ENCODE measurements around the gene IRS1. TPM values are rescaled to one million over a fixed set of nuclear protein-coding genes. Genes with fewer than 3 reads are reported as not detected.

IRS1 gene
- polyA plus RNA-seq, 1 of the 3 experiments (the other 2 are of a cell fraction): 16.5 TPM

DNA sequence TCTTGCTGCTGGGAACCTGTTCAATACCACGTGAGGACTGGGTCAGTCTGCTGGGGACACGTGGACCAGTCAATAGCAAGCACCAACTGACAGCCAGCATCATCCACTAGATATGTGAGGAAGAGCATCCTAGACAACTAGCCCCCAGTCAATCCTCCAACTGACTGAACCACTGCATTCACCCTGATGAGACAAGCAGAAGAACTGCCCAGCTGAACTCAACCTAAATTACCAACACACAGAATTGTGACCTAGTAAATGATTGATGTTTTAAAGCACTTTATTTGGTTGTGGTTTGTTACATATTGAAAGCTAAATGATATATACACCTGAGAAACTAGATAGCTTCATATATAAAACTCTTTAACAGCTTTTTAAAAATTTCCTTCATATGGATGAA lies 15.7 kb downstream of the IRS1 start:
- H2AFZ ChIP-seq (ENCODE audit: low read depth): no peak overlapping the region
- no peaks in the 10 kb centered on the region; the same call in 1 of the 2 replicates for H4K20me1 ChIP-seq (ENCODE audit: insufficient read depth)
- no peak for DNase-seq
- H3K27ac ChIP-seq (ENCODE audit: low read depth in 2 of 2, low read length in 1 of 2): no peak overlapping the region
- peaks cover 72% of the 10 kb centered on the region for H3K79me2 ChIP-seq (ENCODE audit: insufficient read depth)
- no peak overlapping the region for H3K9ac ChIP-seq
- peaks cover 3 to 34% of the 10 kb centered on the region in 2 experiments for H3K36me3 ChIP-seq (replicated peaks in 1 of 2; ENCODE audit: control insufficient read depth in 1 of 2, insufficient read depth in 2 of 2, low read length in 1 of 2)
- 81% methylated on average over 2 of the region's 2 CpGs for WGBS (ENCODE audit: low lambda C conversion rate)
- POLR2A ChIA-PET: no interaction called here
- TF ChIP-seq FOXJ3 (CRISPR knock-in tag; IDR thresholded peaks at IDR 0.05) (no peak), RAD21 (IDR thresholded peaks at IDR 0.05; ENCODE audit: low read length) (no peak), FOSL2 (IDR thresholded peaks at IDR 0.05; ENCODE audit: borderline replicate concordance, low read depth) (no peak)
- H3K4me1 ChIP-seq (ENCODE audit: control insufficient read depth in 1 of 2, insufficient read depth in 2 of 2, low read depth in 1 of 2, low read length in 1 of 2): peaks cover 0 to 10% of the 10 kb centered on the region in 2 experiments; a peak in 1 of 4 replicates
- H3K27me3 ChIP-seq (ENCODE audit: insufficient read depth): no peaks in the 10 kb centered on the region
- no peaks in the 10 kb centered on the region for H3K9me2 ChIP-seq
- no peaks in the 10 kb centered on the region for H3K9me3 ChIP-seq
- H3K4me3 ChIP-seq (ENCODE audit: low read depth in 2 of 2, low read length in 1 of 2): no peak overlapping the region
- no peak overlapping the region for H3K4me2 ChIP-seq
- peaks cover 5% of the 10 kb centered on the region for H3F3A ChIP-seq (replicated peaks; ENCODE audit: insufficient read depth)
- CTCF ChIA-PET: no interaction called here

DNA sequence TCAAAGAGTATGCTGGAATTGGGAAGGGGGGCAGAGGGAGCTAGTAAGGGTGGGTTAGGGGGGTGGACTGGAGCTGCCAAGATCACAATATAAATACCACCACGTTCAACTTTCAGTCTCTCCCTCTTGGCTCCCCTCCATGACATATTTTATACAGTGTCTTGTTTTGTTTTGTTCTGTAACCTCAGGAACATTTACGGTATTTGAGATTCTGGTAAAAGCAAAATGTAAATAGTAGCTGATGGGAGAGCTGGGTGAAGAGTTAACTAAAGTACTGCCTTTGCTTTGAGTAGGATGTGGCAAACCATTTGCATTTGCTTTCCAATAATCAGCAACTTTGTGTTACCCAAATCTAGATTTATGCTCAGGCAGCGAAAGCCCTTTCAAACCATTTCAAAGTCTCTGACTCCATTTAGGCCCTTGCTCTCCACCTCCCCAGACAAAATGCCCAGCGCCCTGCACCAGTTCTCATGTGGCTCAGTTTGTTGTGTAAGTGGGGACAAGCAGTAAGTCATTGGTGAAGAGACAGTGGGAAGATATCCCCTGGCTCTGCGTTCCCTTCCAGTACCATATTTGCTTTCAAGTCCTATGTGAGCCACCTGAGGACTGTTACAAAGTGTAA lies 17.4 kb downstream of the IRS1 start:
- no peaks in the 10 kb centered on the region for H3K27me3 ChIP-seq (ENCODE audit: insufficient read depth)
- no peak for DNase-seq
- peak overlapping the region in 1 of 2 experiments; percentile 14; a peak in 1 of 4 replicates for H3K27ac ChIP-seq (ENCODE audit: low read depth in 2 of 2, low read length in 1 of 2)
- no peak overlapping the region for H3K9ac ChIP-seq
- POLR2A ChIA-PET: no interaction called here
- H3K4me1 ChIP-seq (ENCODE audit: control insufficient read depth in 1 of 2, insufficient read depth in 2 of 2, low read depth in 1 of 2, low read length in 1 of 2): 0 out of 4 replicates have a peak, but pooled peaks cover 0 to 3% of the 10 kb centered on the region in 2 experiments
- H3F3A ChIP-seq (replicated peaks; ENCODE audit: insufficient read depth): no peaks in the 10 kb centered on the region
- no peaks in the 10 kb centered on the region for H4K20me1 ChIP-seq (ENCODE audit: insufficient read depth)
- no peak overlapping the region for H3K4me2 ChIP-seq
- 78% methylated on average over 5 of the region's 5 CpGs for WGBS (ENCODE audit: low lambda C conversion rate)
- H2AFZ ChIP-seq (ENCODE audit: low read depth): no peak overlapping the region
- H3K79me2 ChIP-seq (ENCODE audit: insufficient read depth): peaks cover 64% of the 10 kb centered on the region
- no peaks in the 10 kb centered on the region for H3K9me3 ChIP-seq
- peaks cover 3 to 28% of the 10 kb centered on the region in 2 experiments for H3K36me3 ChIP-seq (replicated peaks in 1 of 2; ENCODE audit: control insufficient read depth in 1 of 2, insufficient read depth in 2 of 2, low read length in 1 of 2)
- CTCF ChIA-PET: interaction anchor here (1.2 to 1.5 kb wide), 2 partner anchors 16 to 20 kb away, joined by 3 to 8 read pairs; no protein-coding TSS in a partner anchor
- no peak overlapping the region for H3K4me3 ChIP-seq (ENCODE audit: low read depth in 2 of 2, low read length in 1 of 2)
- no peaks in the 10 kb centered on the region for H3K9me2 ChIP-seq
- TF ChIP-seq, protein P1, sequence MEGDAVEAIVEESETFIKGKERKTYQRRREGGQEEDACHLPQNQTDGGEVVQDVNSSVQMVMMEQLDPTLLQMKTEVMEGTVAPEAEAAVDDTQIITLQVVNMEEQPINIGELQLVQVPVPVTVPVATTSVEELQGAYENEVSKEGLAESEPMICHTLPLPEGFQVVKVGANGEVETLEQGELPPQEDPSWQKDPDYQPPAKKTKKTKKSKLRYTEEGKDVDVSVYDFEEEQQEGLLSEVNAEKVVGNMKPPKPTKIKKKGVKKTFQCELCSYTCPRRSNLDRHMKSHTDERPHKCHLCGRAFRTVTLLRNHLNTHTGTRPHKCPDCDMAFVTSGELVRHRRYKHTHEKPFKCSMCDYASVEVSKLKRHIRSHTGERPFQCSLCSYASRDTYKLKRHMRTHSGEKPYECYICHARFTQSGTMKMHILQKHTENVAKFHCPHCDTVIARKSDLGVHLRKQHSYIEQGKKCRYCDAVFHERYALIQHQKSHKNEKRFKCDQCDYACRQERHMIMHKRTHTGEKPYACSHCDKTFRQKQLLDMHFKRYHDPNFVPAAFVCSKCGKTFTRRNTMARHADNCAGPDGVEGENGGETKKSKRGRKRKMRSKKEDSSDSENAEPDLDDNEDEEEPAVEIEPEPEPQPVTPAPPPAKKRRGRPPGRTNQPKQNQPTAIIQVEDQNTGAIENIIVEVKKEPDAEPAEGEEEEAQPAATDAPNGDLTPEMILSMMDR (IDR thresholded peaks at IDR 0.05): no peak
- no peak for TF ChIP-seq NFIC (IDR thresholded peaks at IDR 0.05; ENCODE audit: borderline replicate concordance)
- no peak for TF ChIP-seq EP300 (IDR thresholded peaks at IDR 0.05; ENCODE audit: borderline replicate concordance in 1 of 2, low read depth in 1 of 2, low read length in 1 of 2)
- TF ChIP-seq RXRA (IDR thresholded peaks at IDR 0.05; ENCODE audit: borderline replicate concordance, low read depth): no peak
- no peak for TF ChIP-seq GABPA (IDR thresholded peaks at IDR 0.05; ENCODE audit: low read depth)
- TF ChIP-seq USF2 (IDR thresholded peaks at IDR 0.05; ENCODE audit: borderline replicate concordance, low read depth, low read length): no peak
- TF ChIP-seq SMC3 (IDR thresholded peaks at IDR 0.05; ENCODE audit: low read depth, low read length): no peak
- TF ChIP-seq SIN3A (IDR thresholded peaks at IDR 0.05; ENCODE audit: borderline replicate concordance, low read depth, low read length): no peak
- no peak for TF ChIP-seq USF1 (IDR thresholded peaks at IDR 0.05; ENCODE audit: borderline replicate concordance, low read depth)
- TF ChIP-seq, protein P2, sequence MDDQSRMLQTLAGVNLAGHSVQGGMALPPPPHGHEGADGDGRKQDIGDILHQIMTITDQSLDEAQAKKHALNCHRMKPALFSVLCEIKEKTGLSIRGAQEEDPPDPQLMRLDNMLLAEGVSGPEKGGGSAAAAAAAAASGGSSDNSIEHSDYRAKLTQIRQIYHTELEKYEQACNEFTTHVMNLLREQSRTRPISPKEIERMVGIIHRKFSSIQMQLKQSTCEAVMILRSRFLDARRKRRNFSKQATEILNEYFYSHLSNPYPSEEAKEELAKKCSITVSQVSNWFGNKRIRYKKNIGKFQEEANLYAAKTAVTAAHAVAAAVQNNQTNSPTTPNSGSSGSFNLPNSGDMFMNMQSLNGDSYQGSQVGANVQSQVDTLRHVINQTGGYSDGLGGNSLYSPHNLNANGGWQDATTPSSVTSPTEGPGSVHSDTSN (IDR thresholded peaks at IDR 0.05): no peak
- no peak for TF ChIP-seq JUND (IDR thresholded peaks at IDR 0.05)
- TF ChIP-seq NRF1 (IDR thresholded peaks at IDR 0.05; ENCODE audit: low read depth, low read length): no peak
- TF ChIP-seq TEAD4 (IDR thresholded peaks at IDR 0.05; ENCODE audit: borderline replicate concordance, insufficient read depth): no peak
- TF ChIP-seq RAD21 (IDR thresholded peaks at IDR 0.05; ENCODE audit: low read length): no peak
- no peak for TF ChIP-seq FOXM1 (IDR thresholded peaks at IDR 0.05; ENCODE audit: low read depth)
- TF ChIP-seq, protein P3, sequence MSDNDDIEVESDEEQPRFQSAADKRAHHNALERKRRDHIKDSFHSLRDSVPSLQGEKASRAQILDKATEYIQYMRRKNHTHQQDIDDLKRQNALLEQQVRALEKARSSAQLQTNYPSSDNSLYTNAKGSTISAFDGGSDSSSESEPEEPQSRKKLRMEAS (IDR thresholded peaks at IDR 0.05; ENCODE audit: low read depth): no peak
- TF ChIP-seq IRF3 (IDR thresholded peaks at IDR 0.05; ENCODE audit: low read depth, low read length): no peak
- no peak for TF ChIP-seq RCOR1 (IDR thresholded peaks at IDR 0.05; ENCODE audit: low read length)
